ENCODE data around the gene IRF2BP2. TPM values are rescaled to one million over a fixed set of nuclear protein-coding genes. Genes with fewer than 3 reads are reported as not detected.

IRF2BP2 gene
- polyA plus RNA-seq, 2 of the 4 experiments (the other 2 are of a cell fraction) = 38.2 to 53.5 TPM

DNA sequence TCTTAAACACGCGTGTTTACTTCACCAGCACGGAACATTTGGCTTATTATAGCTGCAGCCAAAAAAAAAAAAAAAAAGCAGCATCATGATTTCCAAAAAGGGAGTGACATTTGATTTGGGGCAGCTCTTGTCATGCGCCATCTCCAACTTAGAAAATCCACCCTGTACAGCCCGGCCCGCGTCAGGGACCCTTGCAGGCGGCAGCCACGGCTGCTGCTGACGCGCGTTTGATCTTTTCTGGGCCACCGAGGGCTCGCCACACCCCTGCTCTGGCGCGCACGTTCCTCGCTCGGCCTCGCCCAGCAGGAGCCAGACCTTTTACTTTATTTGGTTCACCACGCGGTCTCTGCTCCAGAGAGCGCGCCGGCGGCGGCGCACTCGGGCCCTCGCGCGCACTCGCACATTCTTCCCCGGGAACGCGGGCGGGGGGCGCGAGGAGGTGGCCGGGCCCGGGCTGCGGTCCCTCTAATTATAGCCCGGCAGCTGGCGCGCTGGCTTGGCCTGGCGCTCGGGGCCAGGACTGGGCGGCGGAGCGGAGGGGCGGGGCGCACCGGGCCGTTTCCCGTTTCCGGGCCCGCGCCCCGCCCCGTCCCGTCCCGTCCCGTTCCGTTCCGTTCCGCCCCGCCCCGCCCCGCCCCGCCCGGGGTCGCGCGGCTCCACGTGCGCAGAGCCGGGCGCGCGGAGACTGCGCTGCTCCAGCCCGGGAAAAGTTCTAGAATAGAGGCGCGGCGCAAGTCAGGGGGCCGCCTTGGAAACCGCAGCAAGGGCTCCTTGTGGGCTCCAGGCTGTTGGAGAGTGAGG, 10.2 kb downstream of the IRF2BP2 start (continued):
- TF ChIP-seq HMGXB4 (CRISPR knock-in tag; IDR thresholded peaks at IDR 0.05; ENCODE audit: borderline replicate concordance) = no peak
- TF ChIP-seq KDM1A (IDR thresholded peaks at IDR 0.05; ENCODE audit: low read depth) = 0 out of 2 replicates have a peak, but pooled peaks have one; percentile 22
- peak; percentile 63 for TF ChIP-seq HOXA7 (CRISPR knock-in tag; IDR thresholded peaks at IDR 0.05)
- no peak for TF ChIP-seq HEYL (CRISPR knock-in tag; IDR thresholded peaks at IDR 0.05)
- TF ChIP-seq TP53 (CRISPR knock-in tag; IDR thresholded peaks at IDR 0.05) = peak; percentile 94; the same call in 1 of the 2 replicates
- peak; percentile 94 for TF ChIP-seq ATOH8 (CRISPR knock-in tag; IDR thresholded peaks at IDR 0.05; ENCODE audit: low read depth)
- no peak for TF ChIP-seq KDM5A (IDR thresholded peaks at IDR 0.05)
- peak; percentile 70; the same call in 1 of the 2 replicates for TF ChIP-seq FOSB (CRISPR knock-in tag; IDR thresholded peaks at IDR 0.05)
- TF ChIP-seq NR3C1 (IDR thresholded peaks at IDR 0.05) = no peak
- peak; percentile 76; the same call in 2 of the 3 replicates for TF ChIP-seq BCL3 (IDR thresholded peaks at IDR 0.05)
- peak; percentile 92 for TF ChIP-seq EHF (CRISPR knock-in tag; IDR thresholded peaks at IDR 0.05)
- peak; percentile 78 to 96 for TF ChIP-seq JUN (IDR thresholded peaks at IDR 0.05)
- peak; percentile 83 for TF ChIP-seq HOXB13 (CRISPR knock-in tag; IDR thresholded peaks at IDR 0.05; ENCODE audit: low read depth)
- TF ChIP-seq RAD21 (conservative IDR thresholded peaks at IDR 0.05 in 1 of 2, IDR thresholded peaks at IDR 0.05 in 1 of 2) = peak in 1 of 2 experiments; percentile 53; a peak in 3 of 5 replicates
- TF ChIP-seq POLR2A (IDR thresholded peaks at IDR 0.05; ENCODE audit: low read length) = peak; percentile 34
- no peak for TF ChIP-seq CHD4 (IDR thresholded peaks at IDR 0.05; ENCODE audit: borderline replicate concordance)
- TF ChIP-seq PHF8 (IDR thresholded peaks at IDR 0.05; ENCODE audit: borderline replicate concordance, low read depth) = 0 out of 2 replicates have a peak, but pooled peaks have one; percentile 35
- no peak; the same call in 1 of the 2 replicates for TF ChIP-seq ZNF302 (CRISPR knock-in tag; IDR thresholded peaks at IDR 0.05)
- TF ChIP-seq SREBF2 (IDR thresholded peaks at IDR 0.05) = no peak
- peak; percentile 69; the same call in 1 of the 2 replicates for TF ChIP-seq MYC (IDR thresholded peaks at IDR 0.05; ENCODE audit: borderline replicate concordance, low read length)
- TF ChIP-seq, protein P1, sequence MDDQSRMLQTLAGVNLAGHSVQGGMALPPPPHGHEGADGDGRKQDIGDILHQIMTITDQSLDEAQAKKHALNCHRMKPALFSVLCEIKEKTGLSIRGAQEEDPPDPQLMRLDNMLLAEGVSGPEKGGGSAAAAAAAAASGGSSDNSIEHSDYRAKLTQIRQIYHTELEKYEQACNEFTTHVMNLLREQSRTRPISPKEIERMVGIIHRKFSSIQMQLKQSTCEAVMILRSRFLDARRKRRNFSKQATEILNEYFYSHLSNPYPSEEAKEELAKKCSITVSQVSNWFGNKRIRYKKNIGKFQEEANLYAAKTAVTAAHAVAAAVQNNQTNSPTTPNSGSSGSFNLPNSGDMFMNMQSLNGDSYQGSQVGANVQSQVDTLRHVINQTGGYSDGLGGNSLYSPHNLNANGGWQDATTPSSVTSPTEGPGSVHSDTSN (IDR thresholded peaks at IDR 0.05) = 0 out of 2 replicates have a peak, but pooled peaks have one; percentile 44
- no peak for TF ChIP-seq ZC3H11A (IDR thresholded peaks at IDR 0.05)
- TF ChIP-seq GATA3 (IDR thresholded peaks at IDR 0.05; ENCODE audit: borderline replicate concordance) = no peak
- no peak for TF ChIP-seq RCOR1 (IDR thresholded peaks at IDR 0.05; ENCODE audit: low read depth, low read length)
- no peak for TF ChIP-seq RFX5 (IDR thresholded peaks at IDR 0.05)
- no peak for TF ChIP-seq NFE2L2 (conservative IDR thresholded peaks at IDR 0.05; ENCODE audit: low read length)
- no peak for TF ChIP-seq CEBPB (IDR thresholded peaks at IDR 0.05)
- TF ChIP-seq, protein P2, sequence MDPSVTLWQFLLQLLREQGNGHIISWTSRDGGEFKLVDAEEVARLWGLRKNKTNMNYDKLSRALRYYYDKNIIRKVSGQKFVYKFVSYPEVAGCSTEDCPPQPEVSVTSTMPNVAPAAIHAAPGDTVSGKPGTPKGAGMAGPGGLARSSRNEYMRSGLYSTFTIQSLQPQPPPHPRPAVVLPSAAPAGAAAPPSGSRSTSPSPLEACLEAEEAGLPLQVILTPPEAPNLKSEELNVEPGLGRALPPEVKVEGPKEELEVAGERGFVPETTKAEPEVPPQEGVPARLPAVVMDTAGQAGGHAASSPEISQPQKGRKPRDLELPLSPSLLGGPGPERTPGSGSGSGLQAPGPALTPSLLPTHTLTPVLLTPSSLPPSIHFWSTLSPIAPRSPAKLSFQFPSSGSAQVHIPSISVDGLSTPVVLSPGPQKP (IDR thresholded peaks at IDR 0.05; ENCODE audit: low read depth, low read length) = no peak
- TF ChIP-seq RARB (CRISPR knock-in tag; IDR thresholded peaks at IDR 0.05) = no peak
- peak; percentile 31; the same call in 1 of the 2 replicates for TF ChIP-seq BHLHE40 (IDR thresholded peaks at IDR 0.05; ENCODE audit: low read depth, low read length)
- peak; percentile 62; the same call in 1 of the 2 replicates for TF ChIP-seq TFCP2L1 (CRISPR knock-in tag; IDR thresholded peaks at IDR 0.05)
- no peak; a peak in 1 of 5 replicates for TF ChIP-seq EP300 (IDR thresholded peaks at IDR 0.05)
- TF ChIP-seq, protein P3, sequence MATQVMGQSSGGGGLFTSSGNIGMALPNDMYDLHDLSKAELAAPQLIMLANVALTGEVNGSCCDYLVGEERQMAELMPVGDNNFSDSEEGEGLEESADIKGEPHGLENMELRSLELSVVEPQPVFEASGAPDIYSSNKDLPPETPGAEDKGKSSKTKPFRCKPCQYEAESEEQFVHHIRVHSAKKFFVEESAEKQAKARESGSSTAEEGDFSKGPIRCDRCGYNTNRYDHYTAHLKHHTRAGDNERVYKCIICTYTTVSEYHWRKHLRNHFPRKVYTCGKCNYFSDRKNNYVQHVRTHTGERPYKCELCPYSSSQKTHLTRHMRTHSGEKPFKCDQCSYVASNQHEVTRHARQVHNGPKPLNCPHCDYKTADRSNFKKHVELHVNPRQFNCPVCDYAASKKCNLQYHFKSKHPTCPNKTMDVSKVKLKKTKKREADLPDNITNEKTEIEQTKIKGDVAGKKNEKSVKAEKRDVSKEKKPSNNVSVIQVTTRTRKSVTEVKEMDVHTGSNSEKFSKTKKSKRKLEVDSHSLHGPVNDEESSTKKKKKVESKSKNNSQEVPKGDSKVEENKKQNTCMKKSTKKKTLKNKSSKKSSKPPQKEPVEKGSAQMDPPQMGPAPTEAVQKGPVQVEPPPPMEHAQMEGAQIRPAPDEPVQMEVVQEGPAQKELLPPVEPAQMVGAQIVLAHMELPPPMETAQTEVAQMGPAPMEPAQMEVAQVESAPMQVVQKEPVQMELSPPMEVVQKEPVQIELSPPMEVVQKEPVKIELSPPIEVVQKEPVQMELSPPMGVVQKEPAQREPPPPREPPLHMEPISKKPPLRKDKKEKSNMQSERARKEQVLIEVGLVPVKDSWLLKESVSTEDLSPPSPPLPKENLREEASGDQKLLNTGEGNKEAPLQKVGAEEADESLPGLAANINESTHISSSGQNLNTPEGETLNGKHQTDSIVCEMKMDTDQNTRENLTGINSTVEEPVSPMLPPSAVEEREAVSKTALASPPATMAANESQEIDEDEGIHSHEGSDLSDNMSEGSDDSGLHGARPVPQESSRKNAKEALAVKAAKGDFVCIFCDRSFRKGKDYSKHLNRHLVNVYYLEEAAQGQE (IDR thresholded peaks at IDR 0.05) = 0 out of 2 replicates have a peak, but pooled peaks have one; percentile 3

Data from A549 (cell line).